Smooth muscle cell (in vitro differentiated cells): ENCODE results near the gene PGA4. TPM values are rescaled to one million over a fixed set of nuclear protein-coding genes. Genes with fewer than 3 reads are reported as not detected.
"Not testable (repeated sequence)": the region's sequence is repeated elsewhere in the genome, so short reads cannot be mapped to it uniquely, and the experiment has no call there.

Source experiments
- DNase-seq: peaks from one replicate; lab custom pipeline; 2025; ENCODE audit not compliant: unreplicated experiment; lab: John Stamatoyannopoulos, UW
- H2AFZ ChIP-seq: fragments of 200-600 bp; sonication (generic); 2 replicates; pipeline ENCODE4 v1.6.0; 2016; ENCODE audit warnings: antibody characterized with exemption, low read depth, mild to moderate bottlenecking
- H3F3A ChIP-seq: fragments of 200-600 bp; sonication (generic); 2 replicates; pipeline ENCODE4 v1.6.0; 2017; ENCODE audit warnings: antibody characterized with exemption, low read depth
- H3K27ac ChIP-seq: fragments of 200-600 bp; sonication (generic); 2 replicates; pipeline ENCODE4 v1.5.1; 2016; ENCODE audit warnings: low read depth, mild to moderate bottlenecking
- H3K27me3 ChIP-seq: fragments of 200-600 bp; sonication (generic); 2 replicates; pipeline ENCODE4 v1.6.1; 2016; ENCODE audit warnings: low read depth, mild to moderate bottlenecking
- H3K36me3 ChIP-seq: fragments of 200-600 bp; sonication (generic); 2 replicates; pipeline ENCODE4 v1.5.1; 2016; ENCODE audit warnings: low read depth
- H3K4me1 ChIP-seq: fragments of 200-600 bp; sonication (generic); 2 replicates; pipeline ENCODE4 v1.5.1; 2016; ENCODE audit warnings: low read depth
- H3K4me2 ChIP-seq: fragments of 200-600 bp; sonication (generic); 2 replicates; pipeline ENCODE4 v1.6.0; 2016; ENCODE audit warnings: mild to moderate bottlenecking
- H3K4me3 ChIP-seq: fragments of 200-600 bp; sonication (generic); 2 replicates; pipeline ENCODE4 v1.5.1; 2016; ENCODE audit warnings: mild to moderate bottlenecking
- H3K79me2 ChIP-seq: fragments of 200-600 bp; sonication (generic); 2 replicates; pipeline ENCODE4 v1.6.0; 2016; ENCODE audit warnings: low read depth, mild to moderate bottlenecking
- H3K9ac ChIP-seq: fragments of 200-600 bp; sonication (generic); 2 replicates; pipeline ENCODE4 v1.6.0; 2016; ENCODE audit warnings: low read depth
- H3K9me3 ChIP-seq: fragments of 200-600 bp; sonication (generic); replicated peaks from 2 replicates; pipeline ENCODE4 v1.5.1; 2016; ENCODE audit warnings: low read depth
- H4K20me1 ChIP-seq: fragments of 200-600 bp; sonication (generic); 2 replicates; pipeline ENCODE4 v1.6.0; 2016; ENCODE audit warnings: low read depth
- WGBS: methylation state at CpG from one replicate; pipeline ENCODE4 v1.1.7; 2016; ENCODE audit warnings: low lambda C conversion rate; 5-methylcytosine and 5-hydroxymethylcytosine counted together
- polyA plus RNA-seq: library from polyadenylated mRNA; unstranded; fragments of >200 nt; fragmentation: Nextera tagmentation; extraction: Ambion mirVana; gene quantifications from 2 replicates; pipeline ENCODE4 v1.2.1, GENCODE V29; 2016
- total RNA-seq: library from RNA; depleted of rRNA; stranded (reverse); fragments of >200 nt; gene quantifications from 2 replicates; pipeline ENCODE4 v1.2.3, GENCODE V29; 2014
- TF ChIP-seq, protein P1 (sequence below): fragments of 200-600 bp; sonication (generic); IDR thresholded peaks from 2 replicates; pipeline ENCODE4 v1.5.1; 2017; ENCODE audit warnings: borderline replicate concordance, mild to moderate bottlenecking, antibody characterized with exemption; ENCODE audit not compliant: insufficient read depth, poor library complexity, severe bottlenecking

Gene PGA4
- total and polyA plus RNA-seq, 2 experiments from 2014 or later: not detected

DNA sequence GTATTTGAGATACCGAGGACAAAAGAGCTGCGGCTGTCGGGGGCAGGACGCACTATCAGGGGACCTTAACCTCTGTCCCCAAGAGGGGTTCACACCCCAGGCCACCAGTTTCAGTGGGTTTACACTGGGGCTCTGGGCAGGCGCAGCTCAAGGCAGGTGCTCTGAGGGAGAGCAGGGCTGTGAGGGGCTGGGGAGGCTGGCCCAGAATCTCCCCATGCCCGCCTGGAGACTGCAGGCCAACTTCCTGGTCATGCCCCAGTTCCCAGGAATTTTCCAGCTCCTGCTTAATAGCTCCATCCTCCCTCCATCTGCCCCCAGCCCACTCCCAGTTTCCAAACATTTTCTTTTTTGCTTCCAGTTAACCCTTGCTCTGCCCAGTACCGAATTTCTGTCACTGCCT is 26.4 kb upstream of the PGA4 start:
- Histone ChIP-seq H4K20me1 (no peaks in the 10 kb centered on the region), H3K79me2 (no peaks in the 10 kb centered on the region), H3K27me3 (no peaks in the 10 kb centered on the region), H3K36me3 (no peaks in the 10 kb centered on the region), H3K4me1 (no peaks in the 10 kb centered on the region), H3K4me2 (no peak overlapping the region), H3F3A (no peaks in the 10 kb centered on the region), H3K9me3 (no peaks in the 10 kb centered on the region), H3K9ac (no peak overlapping the region), H3K4me3 (no peak overlapping the region), H3K27ac (no peak overlapping the region), H2AFZ (no peak overlapping the region)
- WGBS: 89% methylated on average over 7 of the region's 7 CpGs
- TF ChIP-seq, protein P1, sequence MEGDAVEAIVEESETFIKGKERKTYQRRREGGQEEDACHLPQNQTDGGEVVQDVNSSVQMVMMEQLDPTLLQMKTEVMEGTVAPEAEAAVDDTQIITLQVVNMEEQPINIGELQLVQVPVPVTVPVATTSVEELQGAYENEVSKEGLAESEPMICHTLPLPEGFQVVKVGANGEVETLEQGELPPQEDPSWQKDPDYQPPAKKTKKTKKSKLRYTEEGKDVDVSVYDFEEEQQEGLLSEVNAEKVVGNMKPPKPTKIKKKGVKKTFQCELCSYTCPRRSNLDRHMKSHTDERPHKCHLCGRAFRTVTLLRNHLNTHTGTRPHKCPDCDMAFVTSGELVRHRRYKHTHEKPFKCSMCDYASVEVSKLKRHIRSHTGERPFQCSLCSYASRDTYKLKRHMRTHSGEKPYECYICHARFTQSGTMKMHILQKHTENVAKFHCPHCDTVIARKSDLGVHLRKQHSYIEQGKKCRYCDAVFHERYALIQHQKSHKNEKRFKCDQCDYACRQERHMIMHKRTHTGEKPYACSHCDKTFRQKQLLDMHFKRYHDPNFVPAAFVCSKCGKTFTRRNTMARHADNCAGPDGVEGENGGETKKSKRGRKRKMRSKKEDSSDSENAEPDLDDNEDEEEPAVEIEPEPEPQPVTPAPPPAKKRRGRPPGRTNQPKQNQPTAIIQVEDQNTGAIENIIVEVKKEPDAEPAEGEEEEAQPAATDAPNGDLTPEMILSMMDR: no peak
- DNase-seq: no peak

DNA sequence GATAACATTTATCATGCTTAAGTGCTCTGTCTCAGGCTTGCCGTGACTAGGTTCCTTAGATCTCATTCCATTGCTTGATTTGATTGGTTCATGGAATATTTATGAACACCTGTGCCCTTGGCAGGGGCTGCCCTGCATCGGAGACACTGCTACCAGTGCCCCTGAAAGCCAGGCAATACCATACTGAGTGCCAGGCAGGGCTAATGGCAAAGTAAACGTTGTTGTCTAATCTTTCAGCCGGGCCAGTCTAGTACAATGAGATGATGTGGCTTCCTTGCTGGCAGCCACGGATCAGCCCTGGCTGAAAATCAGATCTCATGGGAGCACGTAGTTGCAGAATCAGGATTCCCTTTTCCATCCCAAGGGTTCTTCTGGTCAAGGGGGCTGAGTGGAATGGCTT is 23.8 kb upstream of the PGA4 start:
- Histone ChIP-seq H3K27ac (no peak overlapping the region), H3K4me2 (no peak overlapping the region), H4K20me1 (no peaks in the 10 kb centered on the region), H3K27me3 (no peaks in the 10 kb centered on the region), H3K9me3 (no peaks in the 10 kb centered on the region), H3K4me3 (no peak overlapping the region), H3K9ac (no peak overlapping the region), H2AFZ (no peak overlapping the region), H3F3A (no peaks in the 10 kb centered on the region), H3K79me2 (no peaks in the 10 kb centered on the region), H3K4me1 (no peaks in the 10 kb centered on the region), H3K36me3 (no peaks in the 10 kb centered on the region)
- TF ChIP-seq, protein P1: no peak
- 93% methylated on average over 6 of the region's 6 CpGs for WGBS
- no peak for DNase-seq

DNA sequence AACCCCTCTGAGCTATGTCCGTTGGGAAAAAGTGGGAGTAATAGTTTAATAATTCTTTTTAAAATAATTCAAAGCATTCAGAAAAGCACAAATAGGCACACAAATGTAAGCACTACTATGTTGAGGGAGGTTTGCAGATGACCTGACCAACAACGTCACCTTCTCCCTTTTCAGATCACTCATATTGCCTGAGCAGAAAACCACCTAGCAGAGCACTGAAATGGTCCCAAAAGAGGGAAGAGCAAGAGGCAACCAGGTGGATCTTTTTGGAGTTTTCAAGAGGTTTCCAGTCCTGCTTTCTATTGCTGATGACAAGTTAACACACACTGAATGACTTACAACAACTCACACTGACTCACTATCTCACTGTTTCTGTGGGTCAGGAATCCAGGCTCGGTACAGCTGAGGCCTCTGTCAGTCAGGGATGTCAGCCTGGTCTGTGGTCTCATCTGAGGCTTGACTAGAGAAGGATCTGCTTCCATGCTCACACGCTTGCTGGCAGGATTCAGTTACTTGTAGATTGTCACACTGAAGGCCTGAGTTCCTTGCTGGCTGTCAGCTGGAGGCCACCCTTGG is 23.1 kb upstream of the PGA4 start:
- no peak overlapping the region for H2AFZ ChIP-seq
- 93% methylated on average over 4 of the region's 4 CpGs for WGBS

DNA sequence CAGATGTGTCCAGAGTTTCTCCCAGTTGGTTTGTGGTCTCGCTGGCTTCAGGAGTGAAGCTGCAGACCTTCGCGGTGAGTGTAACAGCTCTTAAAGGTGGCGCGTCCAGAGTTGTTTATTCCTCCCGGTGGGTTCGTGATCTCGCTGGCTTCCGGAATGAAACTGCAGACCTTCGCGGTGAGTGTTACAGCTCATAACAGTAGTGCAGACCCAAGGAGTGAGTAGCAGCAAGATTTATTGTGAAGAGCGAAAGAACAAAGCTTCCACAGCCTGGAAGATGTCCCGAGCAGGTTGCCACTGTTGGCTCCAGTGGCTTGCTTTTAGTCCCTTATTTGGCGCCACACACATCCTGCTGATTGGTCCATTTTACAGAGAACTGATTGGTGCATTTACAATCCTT is 20.7 kb upstream of the PGA4 start:
- TF ChIP-seq, protein P1: no peak
- 95% methylated on average over 14 of the region's 14 CpGs for WGBS
- H3K4me2 ChIP-seq: no peak overlapping the region

More for the DNA sequence above, 23.1 kb upstream of the PGA4 start:
- no peak overlapping the region for H3K4me3 ChIP-seq
- no peak overlapping the region for H3K9ac ChIP-seq
- no peaks in the 10 kb centered on the region for H3K27me3 ChIP-seq
- TF ChIP-seq, protein P1: no peak
- H3K79me2 ChIP-seq: no peaks in the 10 kb centered on the region
- no peaks in the 10 kb centered on the region for H4K20me1 ChIP-seq
- H3K27ac ChIP-seq: no peak overlapping the region
- H3K36me3 ChIP-seq: no peaks in the 10 kb centered on the region
- no peak overlapping the region for H3K4me2 ChIP-seq
- no peak for DNase-seq
- H3K9me3 ChIP-seq: no peaks in the 10 kb centered on the region
- H3K4me1 ChIP-seq: no peaks in the 10 kb centered on the region
- no peaks in the 10 kb centered on the region for H3F3A ChIP-seq

DNA sequence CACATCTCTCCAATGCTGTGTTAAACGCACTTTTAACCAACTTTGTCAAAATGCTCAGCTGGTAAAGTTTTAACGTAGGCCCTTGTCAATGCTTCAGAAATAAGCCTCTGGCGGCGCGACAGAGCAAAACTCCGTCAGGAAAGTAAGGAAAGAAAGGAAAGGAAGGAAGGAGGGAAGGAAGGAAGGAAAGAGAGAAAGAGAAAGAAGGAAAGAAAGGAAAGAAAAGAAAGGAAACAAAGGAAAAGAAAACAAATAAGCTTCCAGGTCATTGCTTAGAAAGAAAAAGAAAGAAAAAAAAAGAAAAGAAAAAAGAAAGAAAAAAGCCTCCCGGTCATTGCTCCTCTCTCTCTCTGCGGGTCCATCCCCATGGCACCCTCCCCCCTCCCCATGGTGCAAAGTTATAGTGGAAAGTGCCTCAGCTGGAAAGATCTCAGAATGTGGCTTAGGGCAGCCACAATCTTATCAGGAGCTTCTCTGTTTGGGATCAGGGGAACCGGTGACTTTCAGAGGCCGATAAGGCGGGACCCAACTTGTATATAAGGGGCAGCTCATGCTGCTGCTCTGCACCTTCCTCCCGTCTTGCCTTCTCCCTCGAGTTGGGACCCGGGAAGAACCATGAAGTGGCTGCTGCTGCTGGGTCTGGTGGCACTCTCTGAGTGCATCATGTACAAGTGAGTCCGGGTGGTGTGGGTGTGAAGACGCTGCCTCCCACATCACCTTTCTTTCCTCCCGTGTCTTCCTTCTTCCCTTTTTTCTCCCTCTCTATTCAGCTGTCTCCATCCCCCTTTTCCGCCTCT is 19.0 kb upstream of the PGA4 start, which contains the start of gene PGA3:
Gene PGA3, plus strand, starts transcription at position 566 of the 797 bp plus-strand sequence. Its CDS starts 50 bp downstream, at position 616.
- DNase-seq, H4K20me1 ChIP-seq, H3K36me3 ChIP-seq, H3F3A ChIP-seq, H3K27ac ChIP-seq, H3K27me3 ChIP-seq, H3K4me2 ChIP-seq, H2AFZ ChIP-seq, H3K4me3 ChIP-seq, H3K9ac ChIP-seq, H3K4me1 ChIP-seq, H3K9me3 ChIP-seq, H3K79me2 ChIP-seq: not testable (repeated sequence)
- 66% methylated on average over 16 of the region's 18 CpGs for WGBS

More for the DNA sequence above, 20.7 kb upstream of the PGA4 start:
- H3K27me3 ChIP-seq: no peaks in the 10 kb centered on the region
- H4K20me1 ChIP-seq: no peaks in the 10 kb centered on the region
- no peaks in the 10 kb centered on the region for H3K9me3 ChIP-seq
- no peak overlapping the region for H3K27ac ChIP-seq
- no peaks in the 10 kb centered on the region for H3K4me1 ChIP-seq
- H3K36me3 ChIP-seq: no peaks in the 10 kb centered on the region
- H3K4me3 ChIP-seq: no peak overlapping the region
- H3K79me2 ChIP-seq: no peaks in the 10 kb centered on the region
- no peak overlapping the region for H2AFZ ChIP-seq
- H3F3A ChIP-seq: no peaks in the 10 kb centered on the region
- no peak for DNase-seq
- no peak overlapping the region for H3K9ac ChIP-seq
